Measurements from ENCODE around the gene TACC2. TPM values are rescaled to one million over a fixed set of nuclear protein-coding genes. Genes with fewer than 3 reads are reported as not detected.

Gene TACC2
- total RNA-seq, 2 experiments from 2014 or later, result not detected

DNA sequence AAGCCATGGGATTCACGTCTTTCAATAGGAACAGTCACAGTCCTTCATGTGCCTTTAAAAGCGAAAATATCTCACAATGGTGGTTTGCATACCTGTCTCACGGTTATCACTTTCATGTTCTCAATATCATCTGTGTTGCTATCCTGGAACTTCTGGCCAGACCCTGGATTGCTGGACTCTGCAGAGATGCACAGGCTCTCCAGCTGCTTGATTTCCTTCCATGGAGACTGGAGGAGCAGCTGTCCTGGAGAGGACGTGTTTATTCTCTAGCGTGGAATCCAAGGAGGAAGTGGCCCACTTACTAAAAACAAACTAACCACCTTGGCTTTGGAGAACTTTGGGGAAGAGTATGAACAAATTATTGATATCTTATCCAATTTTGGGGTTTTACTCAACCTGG, 298.6 kb downstream of the TACC2 start:
- Mint-ChIP-seq H3K9me3 (no peaks in the 10 kb centered on the region), H3K27ac (no peak overlapping the region), H3K4me3 (no peak overlapping the region), H3K36me3 (ENCODE audit: low read depth) (no peaks in the 10 kb centered on the region), H3K4me1 (peaks cover 4% of the 10 kb centered on the region), H3K27me3 (peaks cover 6% of the 10 kb centered on the region)
- CTCF ChIA-PET, result no interaction called here
- no peak for DNase-seq
- POLR2A ChIA-PET, result no interaction called here

DNA sequence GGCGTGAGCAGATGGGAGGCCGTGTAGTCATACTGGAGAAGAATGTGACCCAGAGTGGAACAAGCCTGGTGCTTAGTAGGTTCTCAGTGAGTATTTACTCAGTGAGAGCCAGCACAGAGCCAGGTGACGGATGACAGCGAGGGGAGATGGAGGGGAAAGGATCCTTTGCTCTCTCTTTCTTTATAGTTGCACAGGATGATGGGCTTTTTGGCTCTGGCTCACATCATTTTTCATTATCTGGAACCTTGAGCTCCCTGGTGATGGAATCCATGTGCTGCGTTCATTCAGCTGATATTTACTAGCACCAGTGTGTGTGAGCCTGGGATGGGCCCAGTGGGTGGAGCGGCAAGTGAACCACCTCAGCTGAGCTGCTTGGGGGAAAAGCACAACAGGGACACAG, 299.3 kb downstream of the TACC2 start:
- Mint-ChIP-seq H3K4me3 (no peak overlapping the region), H3K4me1 (peaks cover 9% of the 10 kb centered on the region), H3K27me3 (peaks cover 2% of the 10 kb centered on the region), H3K27ac (no peak overlapping the region), H3K9me3 (no peaks in the 10 kb centered on the region), H3K36me3 (ENCODE audit: low read depth) (no peaks in the 10 kb centered on the region)
- no peak for DNase-seq
- CTCF ChIA-PET, result no interaction called here
- POLR2A ChIA-PET, result no interaction called here

GRCh38 chr10:122288917-122289316, 300.0 kb downstream of the TACC2 start:
- no peak overlapping the region for H3K4me3 Mint-ChIP-seq
- no peaks in the 10 kb centered on the region for H3K36me3 Mint-ChIP-seq (ENCODE audit: low read depth)
- no peak for DNase-seq
- ChIA-PET POLR2A (no interaction called here), CTCF (no interaction called here)
- no peak overlapping the region for H3K27ac Mint-ChIP-seq
- H3K27me3 Mint-ChIP-seq, result peaks cover 2% of the 10 kb centered on the region
- no peaks in the 10 kb centered on the region for H3K9me3 Mint-ChIP-seq
- H3K4me1 Mint-ChIP-seq, result peaks cover 15% of the 10 kb centered on the region

- Mint-ChIP-seq H3K4me1 (peaks cover 29% of the 10 kb centered on the region), H3K27me3 (peaks cover 3% of the 10 kb centered on the region), H3K9me3 (no peaks in the 10 kb centered on the region), H3K4me3 (no peak overlapping the region), H3K36me3 (ENCODE audit: low read depth) (no peaks in the 10 kb centered on the region), H3K27ac (no peak overlapping the region)
- no peak for DNase-seq
- ChIA-PET POLR2A (no interaction called here), CTCF (no interaction called here)
Measured at GRCh38 chr10:122290334-122290733, 301.4 kb downstream of the TACC2 start.

DNA sequence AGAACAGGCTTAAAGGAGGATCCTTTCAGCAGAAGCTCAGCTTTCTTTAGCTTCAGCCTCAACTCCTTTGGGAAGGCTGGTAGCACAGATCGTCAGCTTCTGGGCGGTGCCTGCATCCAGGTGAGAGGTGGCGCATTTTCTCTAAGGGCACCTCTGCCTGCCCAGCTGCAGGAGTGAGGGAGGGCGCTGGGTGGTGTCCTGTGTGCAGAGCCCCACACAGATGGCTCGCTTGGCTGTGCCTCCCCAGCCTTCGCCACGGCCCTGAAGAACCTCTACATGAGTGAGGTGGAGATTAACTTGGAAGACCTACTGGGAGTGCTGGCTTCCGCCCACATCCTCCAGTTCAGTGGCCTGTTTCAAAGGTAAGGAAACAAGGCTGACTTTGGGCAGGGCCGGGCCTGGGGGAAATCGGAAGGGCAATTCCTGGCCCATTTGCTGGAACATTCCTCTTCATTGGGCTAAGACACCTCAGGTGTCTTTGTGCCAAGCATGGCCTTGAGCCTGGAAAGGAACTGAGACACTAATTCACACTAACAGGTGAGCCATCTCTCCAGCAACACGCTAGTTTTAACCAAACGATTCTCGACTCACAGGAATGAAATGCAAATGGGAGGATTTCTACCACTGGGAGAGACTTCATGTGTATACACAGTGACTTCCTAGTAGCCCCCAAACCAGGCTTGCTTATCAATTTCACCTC, 302.0 kb downstream of the TACC2 start:
- POLR2A ChIA-PET, result no interaction called here
- Mint-ChIP-seq H3K27ac (no peak overlapping the region), H3K4me3 (no peak overlapping the region), H3K9me3 (no peaks in the 10 kb centered on the region), H3K36me3 (ENCODE audit: low read depth) (no peaks in the 10 kb centered on the region), H3K4me1 (peaks cover 35% of the 10 kb centered on the region), H3K27me3 (peaks cover 8% of the 10 kb centered on the region)
- CTCF ChIA-PET, result no interaction called here
- DNase-seq, result no peak

DNA sequence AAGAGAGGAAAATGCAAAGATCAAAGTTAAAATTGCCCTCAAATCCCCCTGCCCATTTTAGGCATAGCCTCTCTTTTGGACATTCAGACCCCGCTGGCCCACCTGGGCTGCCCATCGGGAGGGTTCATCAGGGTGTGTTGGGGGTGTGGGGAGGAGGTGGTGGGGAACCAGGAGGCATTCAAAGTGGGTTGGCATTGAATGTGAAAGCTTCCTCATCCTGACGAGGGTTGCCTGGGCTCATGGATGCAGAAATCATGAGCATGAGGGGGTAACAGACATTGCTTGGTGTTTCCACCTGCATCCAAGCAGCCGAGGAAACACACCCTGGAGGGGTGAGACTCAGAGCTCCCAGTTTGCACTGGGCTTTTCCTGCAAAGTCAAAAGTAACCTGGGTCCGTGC, 302.8 kb downstream of the TACC2 start:
- ChIA-PET POLR2A (no interaction called here), CTCF (no interaction called here)
- no peaks in the 10 kb centered on the region for H3K36me3 Mint-ChIP-seq (ENCODE audit: low read depth)
- H3K4me1 Mint-ChIP-seq, result peaks cover 35% of the 10 kb centered on the region
- no peaks in the 10 kb centered on the region for H3K9me3 Mint-ChIP-seq
- peaks cover 13% of the 10 kb centered on the region for H3K27me3 Mint-ChIP-seq
- no peak overlapping the region for H3K27ac Mint-ChIP-seq
- H3K4me3 Mint-ChIP-seq, result no peak overlapping the region
- no peak for DNase-seq

DNA sequence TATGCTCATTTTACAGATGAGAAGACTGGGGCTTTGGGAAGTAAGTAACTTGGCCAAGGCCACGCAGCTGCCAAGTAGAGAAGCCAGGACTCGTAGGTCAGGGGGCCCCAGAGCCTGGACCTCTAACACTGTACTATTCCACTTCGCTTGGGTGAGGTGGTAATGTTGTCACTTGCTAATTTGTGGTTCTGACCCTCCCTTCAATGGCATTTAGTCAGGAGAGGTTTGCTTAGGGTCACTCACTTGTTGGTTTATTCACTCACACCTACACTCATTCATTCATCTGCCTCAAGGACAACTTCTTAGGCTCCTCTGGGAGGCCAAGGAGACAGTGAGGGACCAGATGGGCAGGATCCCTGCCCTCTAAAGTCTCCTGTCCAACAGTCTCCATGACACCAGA, 303.4 kb downstream of the TACC2 start:
- H3K9me3 Mint-ChIP-seq, result no peaks in the 10 kb centered on the region
- peaks cover 35% of the 10 kb centered on the region for H3K4me1 Mint-ChIP-seq
- no peaks in the 10 kb centered on the region for H3K36me3 Mint-ChIP-seq (ENCODE audit: low read depth)
- no peak for DNase-seq
- peaks cover 16% of the 10 kb centered on the region for H3K27me3 Mint-ChIP-seq
- no peak overlapping the region for H3K27ac Mint-ChIP-seq
- ChIA-PET CTCF (no interaction called here), POLR2A (no interaction called here)
- no peak overlapping the region for H3K4me3 Mint-ChIP-seq

DNA sequence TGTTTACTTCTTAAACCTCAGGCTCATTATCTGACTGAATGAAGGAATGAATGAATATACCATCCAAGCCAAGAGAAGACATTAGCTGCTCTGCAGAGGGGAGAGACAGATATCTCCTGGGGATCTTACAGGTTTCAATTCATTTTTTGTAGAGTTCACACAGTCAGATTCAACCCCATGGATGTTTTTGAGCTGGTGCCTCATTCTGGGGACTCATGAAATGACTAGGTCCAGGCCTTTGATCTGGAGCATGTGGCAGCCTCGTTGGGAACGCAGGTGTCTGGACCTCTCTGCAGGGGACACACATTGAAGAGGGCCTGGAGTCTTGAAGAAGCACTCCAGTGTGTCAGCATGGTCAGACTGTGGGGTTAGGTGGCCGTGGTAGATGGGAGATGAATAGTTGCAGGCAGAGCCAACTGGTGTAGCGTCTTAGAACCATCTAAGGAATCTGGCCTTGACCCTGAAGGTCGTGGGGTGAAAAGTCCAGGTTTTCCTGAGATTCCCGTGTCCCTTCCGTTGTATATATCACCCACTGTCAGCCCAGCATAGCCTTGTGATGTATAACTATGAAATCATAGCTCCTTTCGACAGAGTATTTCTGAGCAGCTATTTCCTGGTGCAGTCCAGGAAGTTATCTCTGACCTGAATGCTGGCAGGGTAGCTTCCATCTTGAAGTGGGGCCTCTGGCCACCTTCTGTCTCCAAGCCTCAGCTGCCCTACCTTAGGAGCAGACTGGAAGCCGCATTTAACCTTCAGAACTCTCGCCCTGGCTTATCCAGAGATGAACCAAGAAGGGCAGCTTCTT, 304.4 kb downstream of the TACC2 start:
- no peak overlapping the region for H3K27ac Mint-ChIP-seq
- no peak overlapping the region for H3K4me3 Mint-ChIP-seq

DNA sequence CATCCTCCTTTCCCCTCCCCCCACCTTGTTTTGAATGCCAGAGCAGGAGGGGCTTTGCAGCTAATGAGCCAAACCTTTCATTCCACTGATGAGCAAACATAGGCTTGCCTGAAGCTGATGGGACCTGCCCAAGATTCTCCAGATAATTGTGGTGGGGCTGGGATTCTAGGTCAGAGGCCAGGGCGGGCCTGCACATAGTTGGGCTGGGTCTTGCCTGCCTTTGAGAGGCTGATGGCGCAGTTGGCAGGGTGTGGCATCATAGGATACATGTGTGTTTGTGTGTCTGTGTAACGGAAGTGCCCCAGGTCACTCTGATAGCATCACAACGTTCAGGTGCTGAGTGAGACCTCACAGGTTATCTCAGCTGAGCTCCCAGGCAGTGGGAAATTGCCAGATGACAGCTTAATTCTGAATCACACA, 305.0 kb downstream of the TACC2 start:
- Mint-ChIP-seq H3K36me3 (ENCODE audit: low read depth) (no peaks in the 10 kb centered on the region), H3K4me1 (peaks cover 37% of the 10 kb centered on the region), H3K4me3 (no peak overlapping the region), H3K9me3 (no peaks in the 10 kb centered on the region), H3K27ac (no peak overlapping the region), H3K27me3 (peaks cover 19% of the 10 kb centered on the region)
- CTCF ChIA-PET, result interaction anchor here (1.0 to 1.6 kb wide), 4 partner anchors 14 to 141 kb away, joined by 3 to 5 read pairs (median 4); no protein-coding TSS in a partner anchor
- POLR2A ChIA-PET, result no interaction called here
- no peak for DNase-seq

More for the DNA sequence above, 304.4 kb downstream of the TACC2 start:
- DNase-seq, result no peak
- ChIA-PET POLR2A (no interaction called here), CTCF (interaction anchor here (1.0 to 1.6 kb wide), 3 partner anchors 14 to 142 kb away, joined by 3 to 5 read pairs (median 4); no protein-coding TSS in a partner anchor)
- Mint-ChIP-seq H3K4me1 (peaks cover 35% of the 10 kb centered on the region), H3K36me3 (ENCODE audit: low read depth) (no peaks in the 10 kb centered on the region), H3K9me3 (no peaks in the 10 kb centered on the region), H3K27me3 (peaks cover 18% of the 10 kb centered on the region)

DNA sequence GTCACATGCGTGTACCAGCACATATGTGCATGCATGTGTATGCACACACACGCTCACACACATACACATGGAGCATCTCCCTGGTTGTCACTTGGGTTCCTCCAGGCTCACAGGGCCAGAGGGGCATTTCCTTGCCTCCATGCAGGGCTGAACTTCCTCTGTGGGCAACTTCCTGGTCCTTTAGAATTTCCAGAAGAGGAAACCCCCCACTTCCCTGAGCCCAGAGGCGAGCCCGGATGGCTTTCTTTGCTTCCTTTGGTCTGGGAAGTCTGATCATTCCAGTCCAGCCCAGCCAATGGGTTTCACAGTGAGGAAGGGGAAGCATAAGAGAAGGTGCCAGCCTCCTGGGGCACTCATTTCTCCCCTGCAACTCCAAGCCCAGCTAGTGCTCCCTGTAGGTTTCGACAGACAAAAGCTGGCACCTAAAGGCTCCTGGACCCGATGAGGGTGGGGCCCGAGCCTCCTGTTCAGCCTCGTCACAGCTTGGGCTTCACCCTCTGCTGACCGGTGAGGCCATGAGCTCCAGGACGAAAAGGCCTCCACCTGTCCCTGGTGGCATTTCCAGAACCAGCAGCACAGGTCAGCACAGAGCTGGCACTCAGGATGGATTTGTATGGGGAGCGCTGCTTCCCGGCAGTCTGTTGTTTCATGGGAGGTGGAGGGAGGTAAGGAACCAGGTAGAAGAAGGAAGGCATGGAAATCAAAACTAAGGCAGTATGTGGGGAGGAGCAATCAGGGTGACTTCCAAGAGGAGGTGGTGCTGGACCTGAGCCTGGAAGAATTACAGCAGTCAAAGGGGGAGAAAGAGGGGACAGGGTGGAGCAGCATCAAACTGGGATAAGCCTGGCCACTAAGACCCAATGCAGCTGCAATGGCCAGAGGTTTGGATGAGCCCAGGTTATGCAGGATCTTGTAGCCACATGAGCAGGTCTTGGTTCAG, 305.8 kb downstream of the TACC2 start:
- no peak for DNase-seq
- CTCF ChIA-PET, result interaction anchor here (1.2 to 5.6 kb wide), 3 partner anchors 27 to 140 kb away, joined by 3 to 87 read pairs (median 3); no protein-coding TSS in a partner anchor
- Mint-ChIP-seq H3K27me3 (peaks cover 21% of the 10 kb centered on the region), H3K4me1 (peaks cover 39% of the 10 kb centered on the region), H3K36me3 (ENCODE audit: low read depth) (no peaks in the 10 kb centered on the region), H3K27ac (peak overlapping the region; percentile 32), H3K9me3 (no peaks in the 10 kb centered on the region), H3K4me3 (no peak overlapping the region)
- POLR2A ChIA-PET, result no interaction called here

- ChIA-PET POLR2A (no interaction called here), CTCF (interaction anchor here (0.9 to 5.6 kb wide), 2 partner anchors 139 to 270 kb away, joined by 4 to 87 read pairs; no protein-coding TSS in a partner anchor)
- no peaks in the 10 kb centered on the region for H3K9me3 Mint-ChIP-seq
- H3K36me3 Mint-ChIP-seq (ENCODE audit: low read depth), result no peaks in the 10 kb centered on the region
- H3K4me1 Mint-ChIP-seq, result peaks cover 36% of the 10 kb centered on the region
- no peak overlapping the region for H3K27ac Mint-ChIP-seq
- peak; percentile 40 for DNase-seq
- no peak overlapping the region for H3K4me3 Mint-ChIP-seq
- H3K27me3 Mint-ChIP-seq, result peaks cover 21% of the 10 kb centered on the region
Measured at GRCh38 chr10:122295451-122295809, 306.5 kb downstream of the TACC2 start.

GRCh38 chr10:122296363-122297120, 307.6 kb downstream of the TACC2 start:
- Mint-ChIP-seq H3K4me3 (no peak overlapping the region), H3K36me3 (ENCODE audit: low read depth) (no peaks in the 10 kb centered on the region), H3K27me3 (peaks cover 21% of the 10 kb centered on the region), H3K9me3 (no peaks in the 10 kb centered on the region), H3K4me1 (peaks cover 44% of the 10 kb centered on the region), H3K27ac (no peak overlapping the region)
- ChIA-PET CTCF (interaction anchor here (0.7 to 5.6 kb wide), 4 partner anchors 26 to 269 kb away, joined by 3 to 87 read pairs (median 9); partner anchors contain the start of gene BTBD16), POLR2A (no interaction called here)
- no peak for DNase-seq

All from activated CD4-positive, alpha-beta memory T cell treated with anti-CD3 and anti-CD28 coated beads, Interleukin-2, amount 10 ng/mL, durations not matched to agents 7 days and 5 days (primary cell).